ENCODE measurements around the gene NOM1. TPM values are rescaled to one million over a fixed set of nuclear protein-coding genes. Genes with fewer than 3 reads are reported as not detected.

Gene NOM1, protein sequence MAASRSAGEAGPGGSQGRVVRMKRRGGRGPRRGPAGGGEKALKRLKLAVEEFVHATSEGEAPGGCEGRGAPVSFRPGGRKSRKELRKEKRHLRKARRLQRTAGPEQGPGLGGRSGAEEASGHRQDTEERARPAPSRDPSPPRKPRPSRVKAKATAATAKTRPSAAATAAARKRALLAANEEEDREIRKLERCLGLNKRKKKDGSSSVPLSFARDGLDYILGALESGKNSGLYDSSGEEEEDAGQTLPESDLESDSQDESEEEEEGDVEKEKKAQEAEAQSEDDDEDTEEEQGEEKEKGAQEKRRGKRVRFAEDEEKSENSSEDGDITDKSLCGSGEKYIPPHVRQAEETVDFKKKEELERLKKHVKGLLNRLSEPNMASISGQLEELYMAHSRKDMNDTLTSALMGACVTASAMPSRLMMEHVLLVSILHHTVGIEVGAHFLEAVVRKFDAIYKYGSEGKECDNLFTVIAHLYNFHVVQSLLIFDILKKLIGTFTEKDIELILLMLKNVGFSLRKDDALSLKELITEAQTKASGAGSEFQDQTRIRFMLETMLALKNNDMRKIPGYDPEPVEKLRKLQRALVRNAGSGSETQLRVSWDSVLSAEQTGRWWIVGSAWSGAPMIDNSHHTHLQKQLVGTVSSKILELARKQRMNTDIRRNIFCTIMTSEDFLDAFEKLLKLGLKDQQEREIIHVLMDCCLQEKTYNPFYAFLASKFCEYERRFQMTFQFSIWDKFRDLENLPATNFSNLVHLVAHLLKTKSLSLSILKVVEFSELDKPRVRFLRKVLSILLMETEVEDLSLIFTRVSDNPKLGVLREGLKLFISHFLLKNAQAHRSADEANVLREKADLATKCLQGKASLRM
- 4.9 and 6.8 TPM in 2 replicates for total RNA-seq

DNA sequence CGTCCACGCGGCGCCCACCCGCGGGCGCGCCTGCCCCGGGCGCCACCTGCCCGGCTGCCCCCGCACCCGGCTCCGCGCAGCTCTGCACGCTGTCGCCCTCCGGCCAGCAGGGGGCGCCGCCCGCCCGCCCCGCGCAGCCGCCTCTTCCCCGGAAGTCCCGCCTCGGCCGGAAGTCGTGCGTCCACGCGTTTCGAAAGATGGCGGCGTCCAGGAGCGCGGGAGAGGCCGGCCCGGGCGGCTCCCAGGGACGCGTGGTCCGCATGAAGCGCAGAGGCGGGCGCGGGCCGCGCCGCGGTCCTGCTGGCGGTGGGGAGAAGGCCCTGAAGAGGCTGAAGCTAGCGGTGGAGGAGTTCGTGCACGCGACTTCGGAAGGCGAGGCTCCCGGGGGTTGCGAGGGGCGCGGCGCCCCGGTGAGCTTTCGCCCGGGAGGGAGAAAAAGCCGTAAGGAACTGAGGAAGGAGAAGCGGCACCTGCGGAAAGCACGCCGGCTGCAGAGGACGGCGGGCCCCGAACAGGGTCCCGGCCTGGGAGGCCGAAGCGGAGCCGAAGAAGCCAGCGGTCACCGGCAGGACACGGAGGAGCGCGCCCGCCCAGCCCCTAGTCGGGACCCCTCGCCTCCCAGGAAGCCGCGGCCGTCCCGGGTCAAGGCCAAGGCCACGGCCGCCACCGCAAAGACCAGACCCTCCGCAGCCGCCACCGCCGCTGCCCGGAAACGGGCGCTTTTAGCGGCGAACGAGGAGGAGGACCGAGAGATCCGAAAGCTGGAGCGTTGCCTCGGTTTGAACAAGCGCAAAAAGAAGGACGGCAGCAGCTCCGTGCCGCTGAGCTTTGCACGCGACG is at the start of gene NOM1:
NOM1 (plus strand) TSS at position 172 of the 840 bp plus-strand sequence; CDS start at position 198, 26 bp downstream.

DNA sequence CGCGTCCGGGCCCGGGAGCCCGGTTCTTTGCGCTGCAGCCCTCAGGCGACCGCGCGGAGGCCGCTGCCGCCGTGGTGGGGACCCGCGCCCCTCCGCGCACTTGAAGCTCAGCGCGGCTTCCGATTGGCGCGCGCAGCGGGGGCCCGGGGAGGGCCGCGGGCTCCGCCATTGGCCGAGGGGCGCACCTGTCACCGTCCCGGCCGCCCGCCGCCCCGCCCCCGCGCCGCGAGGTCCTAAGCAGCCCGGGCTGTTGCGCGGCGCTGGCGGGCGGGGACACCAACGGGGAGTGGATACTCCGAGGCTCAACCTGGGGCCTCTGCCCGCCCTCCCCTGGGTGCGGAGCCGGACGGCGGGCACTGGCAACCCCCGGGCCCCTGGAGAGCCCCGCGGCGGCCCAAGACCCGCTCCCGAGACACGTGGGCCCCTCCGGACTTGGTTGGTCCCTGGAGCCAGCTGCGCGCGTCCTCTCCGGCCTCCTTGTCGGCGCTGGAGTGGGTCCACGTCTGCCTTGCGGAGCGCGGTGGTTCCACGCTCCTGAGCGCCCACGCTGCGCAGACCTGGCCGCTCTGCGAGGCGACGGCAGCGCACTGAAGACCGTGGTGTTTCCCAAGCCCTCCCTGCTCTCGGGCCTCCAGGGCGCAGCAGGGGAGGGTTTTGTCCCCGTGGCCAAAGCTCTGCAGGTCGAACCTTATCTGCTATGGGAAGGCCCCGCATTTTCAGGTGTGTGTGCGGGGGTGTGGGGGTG is 61.2 kb downstream of the NOM1 start, which contains the start of gene MNX1:
MNX1 (minus strand) TSS at position 76 of the 745 bp plus-strand sequence. CDS start 313 bp downstream, outside the sequence.

Other genes with a start within 250 kb of the NOM1 start
- 29.2 and 42.6 TPM in 2 replicates for gene LMBR1, start 56.5 kb upstream of the NOM1 start, total RNA-seq
- not detected in 2 replicates for gene MNX1, start 61.0 kb downstream of the NOM1 start, total RNA-seq
- gene UBE3C, start 189.2 kb downstream of the NOM1 start, total RNA-seq: 68.6 and 72.9 TPM in 2 replicates

Measured in cardiac atrium fibroblast (primary cell).